ENCODE measurements around the gene BPIFB2. TPM values are rescaled to one million over a fixed set of nuclear protein-coding genes. Genes with fewer than 3 reads are reported as not detected.

Gene BPIFB2
- total and polyA plus RNA-seq, 2 donors from 2014 or later: not detected

DNA sequence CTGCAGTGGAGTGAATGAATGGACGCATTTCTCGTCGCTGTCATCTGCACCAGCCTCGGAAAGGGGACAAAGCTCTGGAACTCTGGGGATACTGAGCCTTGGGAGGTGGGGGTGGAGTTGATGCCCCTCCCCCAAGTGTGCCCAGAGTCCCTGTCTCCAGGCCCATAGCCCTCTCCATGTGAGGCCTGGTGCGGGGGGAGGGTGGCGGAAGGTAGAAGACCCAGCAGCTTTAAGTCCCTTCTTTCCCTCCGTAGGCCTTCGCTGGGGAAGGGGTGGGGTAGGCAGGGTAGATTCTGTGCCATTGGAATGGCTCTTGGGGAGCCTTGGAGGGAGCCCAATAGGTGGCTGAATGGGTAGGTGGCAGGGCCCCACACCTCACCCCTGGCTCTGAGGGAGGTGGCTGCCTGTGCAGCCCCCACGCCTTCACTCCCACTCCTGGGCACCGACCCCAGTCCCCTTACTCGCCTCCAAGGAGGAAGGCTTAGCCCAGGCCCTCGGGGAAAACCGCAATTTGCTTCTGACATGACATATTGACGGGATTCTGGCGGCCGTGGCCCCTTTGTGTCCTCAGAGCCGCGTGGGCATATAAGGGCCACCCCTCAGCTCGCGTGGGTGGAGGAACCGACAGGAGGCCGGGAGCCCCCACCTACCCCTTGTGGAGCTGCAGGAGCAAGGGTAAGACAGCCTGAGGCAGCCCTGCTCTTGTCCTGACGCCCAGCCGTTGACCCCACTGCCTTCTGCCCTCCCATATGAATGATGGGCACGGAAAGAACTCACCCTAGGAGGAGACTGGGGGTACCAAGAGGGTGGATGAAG, 46.0 kb downstream of the BPIFB2 start, which contains the start of gene BPIFB3:
BPIFB3 (plus strand) TSS at position 613 of the 816 bp plus-strand sequence. CDS start 1,533 bp downstream, outside the sequence.
- intact Hi-C loops (cut with DNase I): no loop called here
- Histone ChIP-seq H3K36me3 (ENCODE audit: control insufficient read depth in 2 of 3, insufficient read depth in 3 of 3, low read length in 3 of 3) (no peaks in the 10 kb centered on the region), H3K9ac (ENCODE audit: low read length in 3 of 3) (no peak within 1 kb of the TSS), H3K4me3 (ENCODE audit: low read length in 3 of 3) (no peak within 1 kb of the TSS), H3K27ac (ENCODE audit: low read depth in 2 of 2, low read length in 2 of 2) (no peak within 1 kb of the TSS), H3K27me3 (ENCODE audit: control insufficient read depth, insufficient read depth, low read length) (no peaks in the 10 kb centered on the region), H3K4me1 (ENCODE audit: control insufficient read depth in 2 of 3, insufficient read depth in 2 of 3, low read depth in 1 of 3, low read length in 3 of 3) (no peaks in the 10 kb centered on the region), H3K9me3 (ENCODE audit: control insufficient read depth in 2 of 3, insufficient read depth in 1 of 3, low read length in 3 of 3) (no peaks in the 10 kb centered on the region)
- FAIRE-seq: no peak
- TF ChIP-seq, protein P1, sequence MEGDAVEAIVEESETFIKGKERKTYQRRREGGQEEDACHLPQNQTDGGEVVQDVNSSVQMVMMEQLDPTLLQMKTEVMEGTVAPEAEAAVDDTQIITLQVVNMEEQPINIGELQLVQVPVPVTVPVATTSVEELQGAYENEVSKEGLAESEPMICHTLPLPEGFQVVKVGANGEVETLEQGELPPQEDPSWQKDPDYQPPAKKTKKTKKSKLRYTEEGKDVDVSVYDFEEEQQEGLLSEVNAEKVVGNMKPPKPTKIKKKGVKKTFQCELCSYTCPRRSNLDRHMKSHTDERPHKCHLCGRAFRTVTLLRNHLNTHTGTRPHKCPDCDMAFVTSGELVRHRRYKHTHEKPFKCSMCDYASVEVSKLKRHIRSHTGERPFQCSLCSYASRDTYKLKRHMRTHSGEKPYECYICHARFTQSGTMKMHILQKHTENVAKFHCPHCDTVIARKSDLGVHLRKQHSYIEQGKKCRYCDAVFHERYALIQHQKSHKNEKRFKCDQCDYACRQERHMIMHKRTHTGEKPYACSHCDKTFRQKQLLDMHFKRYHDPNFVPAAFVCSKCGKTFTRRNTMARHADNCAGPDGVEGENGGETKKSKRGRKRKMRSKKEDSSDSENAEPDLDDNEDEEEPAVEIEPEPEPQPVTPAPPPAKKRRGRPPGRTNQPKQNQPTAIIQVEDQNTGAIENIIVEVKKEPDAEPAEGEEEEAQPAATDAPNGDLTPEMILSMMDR (IDR thresholded peaks at IDR 0.05; ENCODE audit: borderline replicate concordance, extremely low read depth, insufficient read depth): no peak
- DNase-seq: no peak

DNA sequence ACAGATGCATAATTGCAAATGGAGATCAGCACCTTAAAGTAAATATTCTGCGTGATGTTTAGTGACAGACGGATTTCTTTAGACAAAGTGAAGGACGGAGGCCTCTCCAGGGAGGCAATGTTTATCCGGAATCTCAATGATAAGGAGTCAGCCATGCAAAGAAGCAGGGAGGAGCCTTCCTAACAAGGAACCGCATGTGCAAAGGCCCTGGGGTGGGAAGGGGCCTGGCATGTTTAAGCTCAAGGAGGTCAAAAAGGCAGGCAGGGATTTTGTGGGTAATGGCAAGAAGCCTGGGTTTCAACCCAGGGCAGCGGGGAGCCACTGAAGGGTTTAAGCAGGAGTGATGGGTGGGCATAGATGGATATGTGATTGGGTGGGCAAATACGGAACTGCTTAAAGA, 46.9 kb downstream of the BPIFB2 start:
- intact Hi-C loops (cut with DNase I): no loop called here
- FAIRE-seq: no peak
- Histone ChIP-seq H3K27ac (ENCODE audit: low read depth in 2 of 2, low read length in 2 of 2) (no peak overlapping the region), H3K27me3 (ENCODE audit: control insufficient read depth, insufficient read depth, low read length) (no peaks in the 10 kb centered on the region), H3K4me1 (ENCODE audit: control insufficient read depth in 2 of 3, insufficient read depth in 2 of 3, low read depth in 1 of 3, low read length in 3 of 3) (no peaks in the 10 kb centered on the region), H3K36me3 (ENCODE audit: control insufficient read depth in 2 of 3, insufficient read depth in 3 of 3, low read length in 3 of 3) (no peaks in the 10 kb centered on the region), H3K9me3 (ENCODE audit: control insufficient read depth in 2 of 3, insufficient read depth in 1 of 3, low read length in 3 of 3) (no peaks in the 10 kb centered on the region), H3K9ac (ENCODE audit: low read length in 3 of 3) (no peak overlapping the region), H3K4me3 (ENCODE audit: low read length in 3 of 3) (no peak overlapping the region)
- TF ChIP-seq, protein P1 (IDR thresholded peaks at IDR 0.05; ENCODE audit: borderline replicate concordance, extremely low read depth, insufficient read depth): no peak
- no peak for DNase-seq

DNA sequence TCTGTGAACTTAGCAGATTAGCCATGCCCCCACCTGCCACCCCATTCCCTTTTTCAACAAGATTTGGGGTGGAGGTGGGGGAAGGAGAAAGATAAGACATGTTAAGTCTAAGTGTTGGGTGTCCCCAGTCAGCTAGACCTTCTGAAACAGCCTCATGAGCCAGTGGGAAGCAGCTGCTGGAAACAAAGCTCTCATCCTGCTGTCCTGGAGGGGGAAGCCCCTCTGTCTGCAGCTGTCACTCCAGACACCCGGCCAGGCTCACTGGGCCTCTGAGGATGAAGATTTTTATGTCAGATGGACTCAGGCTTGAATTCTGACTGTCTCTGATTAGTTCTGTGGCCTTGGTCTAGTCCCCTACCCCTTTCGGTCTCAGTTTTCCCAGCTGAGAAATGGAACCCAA, 47.3 kb downstream of the BPIFB2 start:
- Histone ChIP-seq H3K4me3 (ENCODE audit: low read length in 3 of 3) (no peak overlapping the region), H3K4me1 (ENCODE audit: control insufficient read depth in 2 of 3, insufficient read depth in 2 of 3, low read depth in 1 of 3, low read length in 3 of 3) (no peaks in the 10 kb centered on the region), H3K27me3 (ENCODE audit: control insufficient read depth, insufficient read depth, low read length) (no peaks in the 10 kb centered on the region), H3K27ac (ENCODE audit: low read depth in 2 of 2, low read length in 2 of 2) (no peak overlapping the region), H3K9me3 (ENCODE audit: control insufficient read depth in 2 of 3, insufficient read depth in 1 of 3, low read length in 3 of 3) (no peaks in the 10 kb centered on the region), H3K9ac (ENCODE audit: low read length in 3 of 3) (no peak overlapping the region), H3K36me3 (ENCODE audit: control insufficient read depth in 2 of 3, insufficient read depth in 3 of 3, low read length in 3 of 3) (no peaks in the 10 kb centered on the region)
- intact Hi-C loops (cut with DNase I): no loop called here
- no peak for FAIRE-seq
- TF ChIP-seq, protein P1 (IDR thresholded peaks at IDR 0.05; ENCODE audit: borderline replicate concordance, extremely low read depth, insufficient read depth): no peak
- DNase-seq: no peak
